B cell (primary cell): ENCODE measurements around the gene CBX1. TPM values are rescaled to one million over a fixed set of nuclear protein-coding genes. Genes with fewer than 3 reads are reported as not detected.

Experiments
- ATAC-seq: fragments of 200-7000 bp; cut with Tn5 transposase; one replicate; pipeline ENCODE4 v1.10.0; 2021; ENCODE audit warnings: low read depth, mild to moderate bottlenecking, moderate number of reproducible peaks, moderate library complexity
- CTCF ChIA-PET: fragments of 350-600 bp; sonication (Branson Sonifier 250); formaldehyde crosslinking; loops from one replicate; lab custom pipeline; 2021; ENCODE audit warnings: antibody characterized with exemption, inconsistent platforms; lab: Charles Lee
- POLR2A ChIA-PET: fragments of 350-600 bp; sonication (Branson Sonifier 250); formaldehyde crosslinking; loops from one replicate; lab custom pipeline; 2021; ENCODE audit warnings: antibody characterized with exemption; lab: Charles Lee
- DNase-seq: peaks from one replicate; pipeline ENCODE4 v3.0.0; 2013
- H2AFZ ChIP-seq: 2 replicates; pipeline ENCODE4 v1.6.1; 2012; ENCODE audit warnings: mild to moderate bottlenecking, low read depth, low read length; ENCODE audit not compliant: insufficient read depth, poor library complexity, severe bottlenecking
- H3K27ac ChIP-seq, 2 donors: 1 replicate in 1 of 2; 2 replicates in 1 of 2; pipeline ENCODE4 v1.5.1; 2012 to 2013; ENCODE audit warnings: low read length in 2 of 2, mild to moderate bottlenecking in 2 of 2, moderate library complexity in 1 of 2
- H3K27me3 ChIP-seq, 4 experiments: fragments of 200-600 bp in 1 of 4; sonication (generic) in 1 of 4; replicated peaks in 1 of 4; 1 replicate in 2 of 4; 2 replicates in 2 of 4; pipeline versions ENCODE4 v1.6.1 to v1.7.0; 2013 to 2016; ENCODE audit warnings: low read length in 3 of 4, mild to moderate bottlenecking in 2 of 4, mixed read lengths in 1 of 4, moderate library complexity in 1 of 4; ENCODE audit not compliant: insufficient read depth in 4 of 4, control insufficient read depth in 3 of 4; ENCODE audit errors: control extremely low read depth in 1 of 4
- H3K36me3 ChIP-seq, 2 experiments: replicated peaks in 1 of 2; 1 replicate in 1 of 2; 2 replicates in 1 of 2; pipeline versions ENCODE4 v1.6.1 to v1.7.1; 2013; ENCODE audit warnings: low read length in 1 of 2; ENCODE audit not compliant: insufficient read depth in 2 of 2, control insufficient read depth in 1 of 2; ENCODE audit errors: control extremely low read depth in 1 of 2, extremely low read depth in 1 of 2
- H3K4me1 ChIP-seq, 2 donors: fragments of 200-600 bp in 1 of 2; sonication (generic) in 1 of 2; 1 replicate in 1 of 2; 2 replicates in 1 of 2; pipeline versions ENCODE4 v1.5.1 to v1.6.1; 2013 to 2017; ENCODE audit warnings: low read length in 2 of 2; ENCODE audit not compliant: control insufficient read depth in 2 of 2, insufficient read depth in 2 of 2
- H3K4me2 ChIP-seq: replicated peaks from 2 replicates; pipeline ENCODE3; 2012; ENCODE audit warnings: mild to moderate bottlenecking, low read depth, low read length; ENCODE audit not compliant: poor library complexity, severe bottlenecking
- H3K4me3 ChIP-seq, 5 experiments: fragments of 200-600 bp in 1 of 5; sonication (generic) in 1 of 5; 1 replicate in 3 of 5; 2 replicates in 2 of 5; pipeline versions ENCODE4 v1.5.1 to v1.7.0; 2011 to 2016; ENCODE audit warnings: low read length in 4 of 5, mild to moderate bottlenecking in 4 of 5, low read depth in 2 of 5, control low read depth in 1 of 5, moderate library complexity in 1 of 5; ENCODE audit not compliant: insufficient read depth in 1 of 5; ENCODE audit errors: control extremely low read depth in 1 of 5, extremely low read depth in 1 of 5
- H3K79me2 ChIP-seq: fragments of 200-600 bp; sonication (generic); one replicate; pipeline ENCODE4 v1.6.0; 2016; ENCODE audit warnings: low read length; ENCODE audit not compliant: control insufficient read depth, insufficient read depth
- H3K9ac ChIP-seq: fragments of 200-600 bp; sonication (generic); 2 replicates; pipeline ENCODE4 v1.6.1; 2017; ENCODE audit warnings: mild to moderate bottlenecking, low read length, moderate library complexity
- H3K9me3 ChIP-seq, 3 donors: one replicate each; pipeline versions ENCODE4 v1.6.1 to v1.7.1; 2013; ENCODE audit warnings: low read length in 2 of 3; ENCODE audit not compliant: control insufficient read depth in 2 of 3, insufficient read depth in 1 of 3; ENCODE audit errors: control extremely low read depth in 1 of 3
- H4K20me1 ChIP-seq: 2 replicates; pipeline ENCODE4 v1.6.0; 2012; ENCODE audit warnings: mild to moderate bottlenecking, low read length; ENCODE audit not compliant: insufficient read depth, control insufficient read depth, poor library complexity, severe bottlenecking
- H3K27ac Mint-ChIP-seq: one replicate; pipeline ENCODE4 v1.8.0; 2021; ENCODE audit warnings: mixed read lengths
- H3K27me3 Mint-ChIP-seq: one replicate; pipeline ENCODE4 v1.8.0; 2021; ENCODE audit warnings: mixed read lengths
- H3K4me1 Mint-ChIP-seq: one replicate; pipeline ENCODE4 v1.8.0; 2021; ENCODE audit warnings: mixed read lengths
- H3K4me3 Mint-ChIP-seq: one replicate; pipeline ENCODE4 v1.8.0; 2021; ENCODE audit warnings: mixed read lengths
- H3K9me3 Mint-ChIP-seq: one replicate; pipeline ENCODE4 v1.8.0; 2022; ENCODE audit warnings: mixed read lengths; ENCODE audit not compliant: insufficient read depth
- EZH2 ChIP-seq: IDR thresholded peaks from 2 replicates; pipeline ENCODE4 v1.6.1; 2012; ENCODE audit warnings: borderline replicate concordance, low read depth, mild to moderate bottlenecking, moderate library complexity, low read length; ENCODE audit not compliant: insufficient read depth, poor library complexity, severe bottlenecking
- WGBS: methylation state at CpG from one replicate; pipeline ENCODE4 v1.1.5; 2013; ENCODE audit warnings: missing lambda C conversion rate; ENCODE audit not compliant: insufficient coverage; 5-methylcytosine and 5-hydroxymethylcytosine counted together
- intact Hi-C: fragments of 100-400 bp; cut with micrococcal nuclease; formaldehyde crosslinking; loops from one replicate; pipeline ENCODE4 v1.10.0; 2022
- polyA plus RNA-seq: library from polyadenylated mRNA; depleted of rRNA; stranded (reverse); fragments of >200 nt; gene quantifications from 2 replicates; pipeline ENCODE4 v1.2.3, GENCODE V29; 2012
- total RNA-seq, 2 donors: library from RNA; stranded (reverse); fragments of 120-200 nt in 1 of 2; gene quantifications; 1 replicate in 1 of 2; 2 replicates in 1 of 2; pipeline versions ENCODE4 v1.2.3 to v1.2.4, GENCODE V29; 2013 to 2022
- TF ChIP-seq, protein P1 (sequence below): fragments of 200-600 bp; IDR thresholded peaks from one replicate; pipeline ENCODE4 v1.8.0; 2022; ENCODE audit warnings: antibody characterized with exemption, mild to moderate bottlenecking

The CBX1 gene
- total and polyA plus RNA-seq, 2 donors (not counting 1 experiment from before 2014, with no cell fraction given) = 9.4 to 33.1 TPM

DNA sequence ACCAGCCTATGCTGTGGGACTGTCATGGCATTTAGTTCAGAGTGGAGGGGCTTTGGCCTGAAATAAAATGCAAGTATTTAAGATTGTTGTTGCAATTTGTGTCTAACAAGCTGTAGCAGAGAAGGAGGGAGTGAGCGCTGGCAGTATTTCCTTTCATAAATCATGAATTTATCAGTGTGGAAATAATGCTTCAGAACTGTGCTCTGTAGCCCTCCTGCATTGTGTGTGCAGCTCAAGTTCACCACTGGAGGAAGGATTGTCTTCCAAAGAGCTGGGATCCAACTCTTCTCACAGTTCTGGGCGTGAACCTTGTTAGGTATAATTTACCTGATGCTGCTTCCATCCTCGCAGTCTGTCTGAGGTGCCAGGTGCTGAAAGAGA lies 21.4 kb upstream of the CBX1 start:
- no peaks in the 10 kb centered on the region for H3K27me3 ChIP-seq
- H4K20me1 ChIP-seq = peaks cover 11% of the 10 kb centered on the region
- 100% methylated on average over 2 of the region's 3 CpGs for WGBS
- H3K4me3 ChIP-seq = no peak overlapping the region
- H3K9ac ChIP-seq = no peak overlapping the region
- Mint-ChIP-seq H3K9me3 (no peaks in the 10 kb centered on the region), H3K27ac (no peak overlapping the region), H3K4me1 (no peaks in the 10 kb centered on the region), H3K27me3 (no peaks in the 10 kb centered on the region), H3K4me3 (no peak overlapping the region)
- ChIA-PET CTCF (interaction anchor here (0.8 to 5.0 kb wide), 4 partner anchors 9 to 86 kb away, joined by 3 to 42 read pairs (median 8); no protein-coding TSS in a partner anchor), POLR2A (no interaction called here)
- H2AFZ ChIP-seq = no peak overlapping the region
- TF ChIP-seq, protein P1, sequence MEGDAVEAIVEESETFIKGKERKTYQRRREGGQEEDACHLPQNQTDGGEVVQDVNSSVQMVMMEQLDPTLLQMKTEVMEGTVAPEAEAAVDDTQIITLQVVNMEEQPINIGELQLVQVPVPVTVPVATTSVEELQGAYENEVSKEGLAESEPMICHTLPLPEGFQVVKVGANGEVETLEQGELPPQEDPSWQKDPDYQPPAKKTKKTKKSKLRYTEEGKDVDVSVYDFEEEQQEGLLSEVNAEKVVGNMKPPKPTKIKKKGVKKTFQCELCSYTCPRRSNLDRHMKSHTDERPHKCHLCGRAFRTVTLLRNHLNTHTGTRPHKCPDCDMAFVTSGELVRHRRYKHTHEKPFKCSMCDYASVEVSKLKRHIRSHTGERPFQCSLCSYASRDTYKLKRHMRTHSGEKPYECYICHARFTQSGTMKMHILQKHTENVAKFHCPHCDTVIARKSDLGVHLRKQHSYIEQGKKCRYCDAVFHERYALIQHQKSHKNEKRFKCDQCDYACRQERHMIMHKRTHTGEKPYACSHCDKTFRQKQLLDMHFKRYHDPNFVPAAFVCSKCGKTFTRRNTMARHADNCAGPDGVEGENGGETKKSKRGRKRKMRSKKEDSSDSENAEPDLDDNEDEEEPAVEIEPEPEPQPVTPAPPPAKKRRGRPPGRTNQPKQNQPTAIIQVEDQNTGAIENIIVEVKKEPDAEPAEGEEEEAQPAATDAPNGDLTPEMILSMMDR = no peak
- no peak for TF ChIP-seq EZH2
- no peak overlapping the region for H3K27ac ChIP-seq
- DNase-seq (no peak), ATAC-seq (no peak)
- no peaks in the 10 kb centered on the region for H3K9me3 ChIP-seq
- peaks cover 18% of the 10 kb centered on the region for H3K79me2 ChIP-seq
- peaks cover 12 to 70% of the 10 kb centered on the region in 2 experiments for H3K36me3 ChIP-seq
- intact Hi-C loops = no loop called here
- no peak overlapping the region for H3K4me2 ChIP-seq
- H3K4me1 ChIP-seq = no peaks in the 10 kb centered on the region

DNA sequence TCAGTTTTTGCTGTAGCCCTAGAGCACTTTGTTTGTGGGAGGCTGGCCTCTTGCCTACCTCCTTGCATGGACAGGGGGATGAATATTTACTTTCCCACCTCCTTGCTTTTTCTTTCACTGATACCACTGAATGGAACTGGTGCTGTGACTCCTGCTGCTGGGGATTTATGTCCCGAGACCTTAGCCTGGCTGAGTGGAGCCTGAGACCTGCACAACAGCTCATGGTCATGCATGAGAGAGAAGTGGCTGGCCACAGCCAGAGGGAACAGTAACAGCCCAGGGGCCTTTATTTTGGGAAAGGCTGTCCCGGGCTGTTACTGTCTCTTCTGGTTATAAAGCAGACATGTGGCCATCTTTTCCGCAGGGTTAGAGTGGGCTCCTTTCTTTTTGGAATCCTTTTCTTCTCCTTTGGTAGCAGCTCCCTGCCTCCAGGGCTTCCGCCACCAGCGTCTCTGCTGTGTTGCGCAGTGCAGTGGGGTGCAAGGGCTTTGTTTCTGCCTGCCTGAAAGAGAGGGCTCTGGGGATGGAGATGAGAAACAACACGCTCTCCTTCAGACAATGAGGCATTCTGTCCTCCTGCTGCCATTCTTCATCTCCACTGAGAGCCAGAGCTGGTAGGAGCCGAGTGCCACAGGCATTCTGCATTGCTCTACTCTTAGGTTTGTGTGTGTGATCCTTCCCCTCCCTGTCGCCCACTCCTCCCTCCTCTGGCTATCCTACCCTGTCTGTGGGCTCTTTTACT lies 20.8 kb upstream of the CBX1 start:
- H3K4me1 Mint-ChIP-seq = no peaks in the 10 kb centered on the region
- WGBS = 81% methylated on average over 2 of the region's 9 CpGs
- H3K9me3 Mint-ChIP-seq = no peaks in the 10 kb centered on the region
- Histone ChIP-seq H3K4me1 (no peaks in the 10 kb centered on the region), H3K36me3 (peaks cover 12 to 70% of the 10 kb centered on the region in 2 experiments), H3K79me2 (peaks cover 23% of the 10 kb centered on the region), H2AFZ (no peak overlapping the region), H3K27ac (no peak overlapping the region), H3K27me3 (no peaks in the 10 kb centered on the region), H3K4me3 (no peak overlapping the region), H3K9me3 (no peaks in the 10 kb centered on the region), H3K9ac (no peak overlapping the region), H4K20me1 (peaks cover 11% of the 10 kb centered on the region), H3K4me2 (no peak overlapping the region)
- TF ChIP-seq, protein P1 = no peak
- no peak for TF ChIP-seq EZH2
- POLR2A ChIA-PET = no interaction called here
- H3K4me3 Mint-ChIP-seq = no peak overlapping the region
- no peak for DNase-seq
- intact Hi-C loops = no loop called here
- CTCF ChIA-PET = interaction anchor here (1.2 to 5.0 kb wide), 5 partner anchors 9 to 85 kb away, joined by 3 to 42 read pairs (median 7); no protein-coding TSS in a partner anchor
- no peaks in the 10 kb centered on the region for H3K27me3 Mint-ChIP-seq
- ATAC-seq = no peak
- no peak overlapping the region for H3K27ac Mint-ChIP-seq
